ENCODE results near the gene ELL2.
A peak's percentile ranks its signal among the peaks of the same experiment; 100 is the strongest.
"Not testable (repeated sequence)": the region's sequence is repeated elsewhere in the genome, so short reads cannot be mapped to it uniquely, and the experiment has no call there.

Gene ELL2

DNA sequence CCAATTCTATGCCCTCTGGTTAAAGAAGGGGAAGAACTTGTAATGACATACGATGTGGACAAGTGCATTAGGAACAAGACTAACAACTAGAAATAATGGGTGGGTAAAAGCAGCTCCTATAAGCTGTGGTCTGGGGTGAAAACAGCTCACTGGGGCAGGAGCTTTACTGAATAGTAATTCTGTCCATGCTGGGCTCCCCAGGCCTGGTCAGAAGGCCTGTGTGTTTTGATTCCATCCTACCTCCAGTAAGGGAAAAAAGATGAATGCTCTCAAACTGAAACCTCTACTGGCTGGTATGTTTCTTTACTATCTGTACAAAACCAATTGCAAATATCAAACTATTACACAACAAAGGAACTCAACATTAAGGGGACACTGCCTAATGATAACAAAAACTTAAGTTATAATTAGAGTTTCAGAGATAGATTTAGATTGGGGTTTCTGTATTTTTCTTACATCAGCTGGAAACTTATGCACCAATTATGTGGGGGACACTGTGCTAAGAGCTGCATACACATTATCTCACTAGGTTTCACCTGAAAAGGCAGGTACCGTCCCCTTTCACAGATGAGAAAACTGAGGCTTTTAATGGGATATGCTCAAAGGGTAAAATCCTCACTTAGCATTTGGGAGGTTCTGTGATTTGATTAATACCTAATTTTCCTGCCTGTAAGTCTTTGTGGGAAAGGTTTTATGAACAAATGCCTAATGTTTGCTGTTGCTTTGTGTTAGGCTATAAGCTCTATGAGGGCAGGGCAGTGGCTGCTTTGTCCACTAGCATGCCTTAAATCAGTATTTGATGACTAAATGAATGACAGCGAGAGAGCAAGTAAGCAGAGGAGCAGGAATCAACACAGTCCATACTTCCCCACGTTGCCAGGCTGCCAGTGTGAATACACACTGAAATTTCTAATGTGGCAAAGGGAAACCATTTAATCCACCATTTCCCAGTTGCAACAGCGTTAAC is 53.6 kb downstream of the ELL2 start:
- no peak for DNase-seq (ENCODE audit: low spot score)

DNA sequence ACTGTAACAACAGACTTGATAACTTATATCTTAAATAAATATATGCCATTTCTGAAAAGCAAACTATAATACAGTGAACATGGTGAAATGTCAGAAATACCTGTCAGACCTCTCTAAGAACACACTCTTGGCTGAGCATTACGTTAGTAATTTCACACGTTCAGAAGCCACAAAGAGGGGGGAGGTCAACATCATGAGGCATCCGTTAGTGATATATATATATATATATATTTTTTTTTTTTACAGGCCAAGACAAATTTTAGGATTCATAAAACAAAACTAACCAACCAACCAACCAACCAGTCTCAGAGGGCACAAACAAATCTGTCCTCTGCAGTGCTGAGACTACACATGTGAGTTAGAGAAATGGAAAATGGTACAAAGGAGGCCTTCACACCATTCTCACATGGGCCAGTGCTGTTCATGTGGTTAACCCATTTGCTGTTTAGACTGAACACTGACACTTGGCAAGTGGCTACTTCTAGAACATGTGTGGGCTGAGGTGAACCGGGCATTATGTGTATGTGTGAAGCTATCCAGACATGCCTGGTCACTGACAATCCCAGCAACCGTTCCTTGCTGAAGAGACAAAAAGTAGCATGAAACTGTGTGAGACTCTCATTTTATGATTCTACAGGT is 54.5 kb downstream of the ELL2 start:
- DNase-seq (ENCODE audit: low spot score), result no peak

DNA sequence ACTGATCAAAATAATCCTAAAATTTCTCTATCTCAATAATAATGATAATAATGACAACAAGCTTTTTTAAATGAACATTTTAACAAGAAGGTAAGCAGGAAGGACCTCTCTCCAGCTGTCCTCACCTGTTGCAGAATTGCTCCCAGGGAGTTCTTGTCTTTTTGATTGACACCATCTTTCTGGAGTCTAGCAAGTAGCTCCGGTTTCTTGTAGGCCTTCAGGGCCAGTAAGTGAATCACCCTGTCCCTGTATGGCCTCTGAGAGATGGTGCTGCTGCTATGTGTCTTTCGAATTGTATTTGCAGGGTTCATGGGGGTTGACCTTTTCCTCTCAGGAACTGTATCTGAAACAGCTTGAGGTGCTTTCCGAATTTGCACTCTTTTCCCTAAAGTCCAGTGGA is 55.3 kb downstream of the ELL2 start:
- not testable (repeated sequence) for DNase-seq (ENCODE audit: low spot score)

DNA sequence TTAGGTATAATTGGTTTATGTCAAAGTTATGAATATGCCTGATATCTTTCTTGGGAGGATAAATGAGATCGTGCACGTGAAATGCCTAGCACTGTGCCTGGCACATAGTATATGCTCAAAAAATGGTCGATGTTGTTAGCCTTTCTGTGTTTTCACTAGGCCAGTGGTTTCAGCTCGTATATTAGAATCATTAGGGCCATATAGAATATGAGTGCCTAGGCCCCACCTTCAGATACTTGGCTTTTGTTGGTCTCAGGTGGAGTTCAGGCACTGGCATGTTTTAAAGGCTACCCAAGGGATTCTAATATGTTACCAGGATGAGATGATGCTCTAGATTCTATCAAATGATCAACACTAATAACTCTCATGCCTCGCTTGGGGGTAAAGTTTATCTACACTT is 56.8 kb downstream of the ELL2 start:
- DNase-seq (ENCODE audit: low spot score), result no peak

DNA sequence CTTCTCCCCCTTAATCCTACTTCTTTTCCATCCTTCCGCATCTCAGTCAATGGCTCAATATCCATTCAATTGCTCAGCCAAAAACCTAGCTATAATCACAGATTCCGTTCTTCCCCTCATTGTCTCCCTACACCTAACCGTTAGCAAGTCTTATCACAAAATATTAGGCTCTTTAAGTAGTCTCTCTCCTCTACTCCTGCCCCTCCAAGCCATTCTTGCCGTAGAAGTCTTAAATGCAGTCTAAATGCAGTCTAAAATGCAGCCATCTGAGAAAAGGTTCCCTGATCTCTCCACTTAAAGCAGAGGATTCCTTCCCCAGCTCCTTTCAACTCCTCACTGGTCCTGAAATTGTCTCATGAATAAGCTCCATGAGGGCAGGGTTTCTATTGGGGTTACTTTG is 57.8 kb downstream of the ELL2 start:
- no peak for DNase-seq (ENCODE audit: low spot score)

DNA sequence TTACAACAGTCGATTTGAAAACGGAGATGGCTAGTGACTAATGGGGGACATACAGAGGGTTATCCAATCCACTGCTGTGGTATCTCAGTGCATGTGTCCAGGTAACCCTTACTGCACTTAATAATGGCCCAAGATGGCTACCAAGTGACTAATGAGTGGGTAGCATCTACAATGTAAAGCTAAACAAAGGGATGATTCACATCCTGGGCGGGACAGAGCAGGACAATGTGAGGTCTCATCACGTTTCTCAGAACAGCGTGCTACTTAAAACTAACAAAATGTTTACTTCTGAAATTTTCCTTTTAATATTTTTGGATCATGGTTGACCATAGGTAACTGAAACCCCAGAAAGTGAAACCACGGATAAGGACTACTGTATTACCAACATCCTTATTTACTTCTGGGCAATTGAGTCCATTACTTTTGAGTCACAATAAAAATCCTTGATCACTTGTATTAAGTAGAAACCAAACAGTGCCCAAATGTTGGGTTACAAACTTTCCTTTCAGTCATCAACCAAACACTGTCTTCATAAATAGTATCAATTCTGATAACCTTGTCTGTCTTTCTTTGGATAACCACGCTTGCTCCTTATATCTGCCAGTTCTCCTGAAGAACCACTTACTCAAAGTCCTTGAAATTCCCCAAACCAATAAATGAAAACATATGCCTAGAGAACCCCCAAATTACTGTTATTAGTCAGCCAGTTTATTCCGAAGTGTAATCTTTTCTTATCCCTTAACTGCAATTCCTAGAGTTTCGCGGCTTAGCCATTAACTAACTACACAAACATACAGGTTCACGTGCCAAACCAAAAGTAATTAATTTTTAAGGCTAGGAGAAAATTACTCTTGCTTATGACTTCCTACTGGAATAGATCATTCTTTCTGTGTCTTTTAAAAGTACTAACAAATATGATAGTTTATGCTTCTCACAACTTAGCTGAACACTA is 59.7 kb downstream of the ELL2 start:
- no peak for DNase-seq (ENCODE audit: low spot score)

DNA sequence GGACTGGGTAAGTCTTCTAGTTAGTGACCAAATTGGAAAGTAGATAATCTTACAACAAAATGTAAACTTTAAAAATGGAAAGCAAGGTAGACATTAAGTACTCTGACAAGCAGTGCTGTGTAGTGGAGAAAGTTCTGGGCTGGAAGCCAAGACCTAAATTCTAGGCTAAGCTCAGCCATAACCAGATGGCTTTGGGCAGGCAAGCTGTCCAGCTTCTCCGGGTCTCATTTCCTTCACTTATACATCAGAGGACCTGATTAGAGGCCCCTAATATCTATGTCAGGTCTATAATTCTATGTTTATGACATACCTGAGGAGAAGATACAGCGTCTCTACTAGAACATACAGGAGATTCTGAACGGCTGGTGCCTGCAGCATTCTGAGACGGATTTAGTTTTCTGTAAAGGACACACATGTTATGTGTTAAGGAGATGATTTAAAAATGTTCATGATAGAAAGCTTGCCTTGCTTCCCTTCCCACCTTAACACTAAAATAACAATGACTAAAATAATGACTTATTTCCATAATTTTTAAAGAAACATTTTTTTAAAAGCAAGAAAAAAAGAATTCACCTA is 61.2 kb downstream of the ELL2 start:
- no peak for DNase-seq (ENCODE audit: low spot score)

DNA sequence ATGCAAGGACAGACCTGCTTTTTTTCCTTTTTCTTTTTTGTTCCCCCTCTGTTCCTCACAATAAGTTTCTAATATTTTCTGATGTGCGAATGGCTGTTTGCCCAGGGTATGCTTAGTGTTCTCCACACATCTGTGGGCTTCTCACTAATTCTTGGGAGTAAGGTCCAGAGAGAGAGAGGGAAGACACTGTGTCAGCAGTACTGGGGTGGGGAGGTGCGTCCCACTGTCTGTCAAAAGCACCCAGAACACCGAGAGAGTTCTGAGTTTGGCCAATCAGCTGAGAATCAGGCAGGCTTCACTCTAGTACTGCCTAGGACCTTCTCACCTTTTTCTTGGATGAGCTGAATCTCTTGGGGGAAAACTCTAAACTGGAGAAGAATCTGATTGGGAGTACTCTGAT is 61.8 kb downstream of the ELL2 start:
- no peak for DNase-seq (ENCODE audit: low spot score)

DNA sequence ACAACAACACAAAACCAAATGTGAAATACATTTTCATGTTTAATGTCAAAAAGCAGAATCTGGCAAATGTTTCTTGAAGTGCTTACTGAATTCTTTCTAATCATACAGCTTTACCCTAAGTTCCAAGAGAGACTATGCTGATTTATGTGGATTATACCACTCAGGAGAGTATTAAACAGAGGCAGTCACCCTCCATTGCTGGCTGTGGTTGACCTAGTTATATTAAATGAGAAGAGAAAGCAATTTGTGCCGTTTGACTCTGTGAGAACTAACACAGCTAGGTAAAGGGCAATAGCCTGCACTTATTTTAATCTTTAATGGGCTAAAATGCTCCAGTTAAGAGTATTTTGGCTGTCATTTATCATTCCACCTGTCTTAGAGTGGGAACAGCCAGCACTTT is 62.6 kb downstream of the ELL2 start:
- no peak for DNase-seq (ENCODE audit: low spot score)

DNA sequence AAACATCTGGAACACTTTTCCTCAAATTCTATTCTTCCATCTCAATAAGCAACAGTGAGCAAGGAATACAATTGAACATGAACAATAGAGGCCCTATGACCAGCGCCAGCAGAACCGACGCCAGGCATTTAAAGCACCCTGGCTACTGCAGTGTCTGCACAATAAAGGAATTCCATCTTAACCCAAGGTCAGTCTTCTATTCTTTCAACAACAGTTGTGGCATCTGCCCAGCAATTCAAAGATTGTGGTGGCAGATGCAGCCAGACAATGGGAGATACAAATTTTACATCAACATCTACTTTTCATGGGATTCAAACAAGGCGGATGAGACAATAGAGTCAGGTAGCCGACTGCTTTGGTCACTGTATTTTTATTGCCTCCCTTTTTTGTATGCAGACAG is 65.9 kb downstream of the ELL2 start:
- no peak for DNase-seq (ENCODE audit: low spot score)

DNA sequence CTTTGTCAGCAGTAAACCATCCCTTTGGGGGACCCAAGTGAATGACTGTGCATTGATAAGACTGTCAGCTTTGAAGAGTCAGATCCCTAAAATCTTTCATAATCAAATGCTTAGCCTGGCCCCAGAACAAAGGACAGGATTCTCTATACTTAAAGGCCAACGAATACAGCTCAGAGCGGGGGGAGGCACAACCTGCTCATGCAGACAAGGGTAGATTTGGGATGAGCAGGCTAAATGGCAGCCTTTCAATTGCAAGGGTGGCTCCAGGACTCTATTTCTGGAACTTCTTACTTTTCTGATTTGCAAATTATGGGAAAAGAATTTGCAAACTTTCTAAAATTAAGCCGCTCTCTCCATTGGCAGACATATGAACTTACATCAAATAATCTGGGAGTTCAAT is 66.4 kb downstream of the ELL2 start:
- DNase-seq (ENCODE audit: low spot score), result no peak

DNA sequence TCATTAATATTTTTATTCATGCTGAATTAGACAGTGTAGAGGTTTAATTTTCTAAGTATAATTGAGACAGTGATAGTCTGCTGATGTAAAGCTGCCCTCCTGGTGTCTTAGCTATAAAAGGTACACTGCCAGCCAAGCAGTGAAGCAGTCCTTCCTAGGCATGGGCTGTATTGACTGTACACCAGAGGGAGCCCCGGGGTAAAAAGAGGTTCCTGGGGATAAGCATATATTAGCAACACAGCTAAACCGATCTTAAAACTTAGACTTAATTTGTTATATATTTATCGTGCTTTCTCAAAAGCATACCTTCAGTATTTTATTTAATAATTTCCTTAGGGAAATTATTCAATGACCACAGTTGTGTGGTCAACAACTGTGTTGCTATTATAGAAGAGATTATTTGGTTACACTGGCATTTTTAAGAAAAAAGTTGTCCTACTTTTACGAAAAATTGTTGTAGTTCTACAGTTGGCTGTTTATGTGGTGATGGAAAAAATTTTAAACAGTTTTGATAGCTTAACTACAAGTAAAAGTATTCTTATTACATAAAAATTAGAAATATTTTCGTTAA is 68.8 kb downstream of the ELL2 start:
- peak; percentile 54 for DNase-seq (ENCODE audit: low spot score)

DNA sequence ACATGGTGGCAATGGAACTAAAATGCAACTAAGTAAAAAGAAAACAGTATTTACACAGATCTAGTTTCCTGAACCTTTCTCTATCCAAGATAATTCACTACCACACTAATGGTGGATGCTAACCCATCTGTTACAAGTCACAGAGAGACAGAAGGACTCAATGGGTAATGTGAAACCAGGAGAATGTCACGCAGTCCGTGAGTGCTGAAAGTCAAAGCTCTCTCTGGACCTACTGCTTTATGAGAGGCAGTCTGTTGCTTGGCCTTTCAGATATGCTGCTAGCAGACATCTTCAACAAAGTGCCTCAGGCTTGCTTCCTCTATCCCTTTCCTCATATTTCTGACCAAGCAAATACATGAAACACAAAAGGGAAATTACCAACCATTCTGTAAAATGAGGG is 70.2 kb downstream of the ELL2 start:
- no peak for DNase-seq (ENCODE audit: low spot score)

DNA sequence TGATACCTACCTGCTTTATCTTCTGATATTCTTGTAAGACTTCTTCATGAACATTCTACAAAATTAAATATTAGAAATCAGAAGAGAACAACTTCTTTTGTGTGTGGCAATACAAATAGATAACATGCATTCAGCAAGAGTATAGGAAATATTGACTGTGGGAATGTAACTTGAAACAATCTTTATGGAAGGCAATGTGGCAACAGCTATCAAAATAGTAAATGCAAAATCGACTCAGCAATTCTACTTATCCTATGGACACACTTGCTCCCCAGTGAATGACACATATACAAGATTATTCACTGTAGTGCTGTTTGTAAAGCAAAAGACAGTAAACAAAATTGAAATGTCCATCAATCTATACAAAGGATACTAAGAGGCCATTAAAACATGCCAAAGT is 72.6 kb downstream of the ELL2 start:
- DNase-seq (ENCODE audit: low spot score), result no peak

DNA sequence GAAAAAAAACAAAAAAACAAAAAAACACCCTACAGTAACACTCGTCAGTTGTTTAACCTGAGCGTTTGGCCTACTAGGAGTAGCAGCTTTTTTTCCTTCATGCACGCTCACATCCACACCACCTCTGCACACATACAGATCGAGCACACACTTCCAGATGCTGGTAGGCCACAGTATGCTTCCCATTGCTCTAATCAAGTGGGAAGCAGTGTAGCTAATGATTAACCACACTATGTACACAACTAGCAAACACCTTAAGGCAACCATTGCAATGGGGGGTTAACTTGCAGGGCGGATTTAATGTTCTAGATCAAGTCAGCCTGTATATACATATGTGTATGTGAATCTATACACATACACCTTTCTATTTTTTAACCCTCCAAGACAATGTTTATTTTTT is 73.7 kb downstream of the ELL2 start:
- no peak for DNase-seq (ENCODE audit: low spot score)

DNA sequence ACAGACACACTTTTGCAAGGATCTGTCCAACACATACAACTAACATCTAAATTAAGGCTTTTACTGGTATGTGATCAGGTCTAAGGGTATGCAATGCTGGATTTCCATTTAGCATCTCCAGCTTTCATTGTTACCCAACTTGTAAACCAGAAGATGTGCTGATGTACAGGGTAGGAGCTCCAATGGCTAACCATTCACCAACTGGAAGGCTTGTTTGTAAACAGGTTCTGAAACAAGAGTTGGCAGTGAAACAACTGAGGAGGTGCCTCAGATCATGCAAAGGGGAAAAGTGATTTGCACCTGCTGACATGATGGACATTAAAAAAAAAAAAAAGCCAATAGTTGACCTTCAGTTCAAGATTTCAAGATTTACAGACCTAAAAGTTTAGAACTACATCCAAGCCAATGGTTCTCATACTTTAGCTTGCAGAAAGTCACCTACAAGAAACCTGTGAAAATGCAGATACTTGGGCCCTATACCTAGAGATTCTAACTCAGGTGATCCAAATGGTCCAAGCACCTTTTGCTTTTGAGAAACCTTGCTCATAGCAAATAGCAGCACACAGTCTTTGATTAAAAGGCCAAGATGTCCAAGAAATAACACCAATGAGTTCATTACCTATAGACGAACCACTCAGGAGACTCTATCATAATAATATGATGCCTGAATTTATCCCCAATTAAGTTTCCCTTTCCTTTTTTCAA is 75.2 kb downstream of the ELL2 start:
- no peak for DNase-seq (ENCODE audit: low spot score)

DNA sequence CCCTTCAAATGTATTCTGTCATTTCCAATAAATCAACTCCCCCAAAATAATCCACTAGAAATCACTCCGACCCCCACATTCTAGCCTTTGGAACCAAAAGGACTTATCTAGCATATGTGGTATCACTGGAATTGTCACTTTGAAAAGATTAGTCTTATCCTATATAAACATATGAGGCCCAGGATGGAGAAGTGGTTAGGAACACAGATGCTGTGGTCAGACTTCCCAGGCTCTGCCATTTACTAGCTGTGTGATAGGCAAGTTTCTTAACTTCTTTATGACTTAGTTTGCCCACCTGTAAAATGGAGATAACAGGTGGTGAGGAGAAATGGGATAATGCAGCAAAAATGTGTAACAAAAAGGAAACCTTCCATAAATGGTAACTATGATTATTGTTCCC is 77.1 kb downstream of the ELL2 start:
- no peak for DNase-seq (ENCODE audit: low spot score)

DNA sequence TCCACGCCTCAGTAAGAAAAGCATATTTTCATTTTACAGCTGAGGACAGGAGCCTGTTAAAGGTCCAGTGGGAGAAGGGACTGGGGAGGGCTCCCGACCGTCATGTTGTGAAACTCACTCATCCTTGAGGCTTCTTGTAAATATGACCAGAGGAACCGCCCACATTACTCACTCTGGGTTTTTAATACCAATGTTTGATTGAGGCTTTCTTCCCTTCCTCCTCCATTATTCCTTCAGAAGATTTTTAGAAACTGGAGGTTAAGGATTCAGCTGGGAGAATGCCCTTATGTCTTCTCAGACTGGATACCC is 77.7 kb downstream of the ELL2 start:
- DNase-seq (ENCODE audit: low spot score), result no peak

DNA sequence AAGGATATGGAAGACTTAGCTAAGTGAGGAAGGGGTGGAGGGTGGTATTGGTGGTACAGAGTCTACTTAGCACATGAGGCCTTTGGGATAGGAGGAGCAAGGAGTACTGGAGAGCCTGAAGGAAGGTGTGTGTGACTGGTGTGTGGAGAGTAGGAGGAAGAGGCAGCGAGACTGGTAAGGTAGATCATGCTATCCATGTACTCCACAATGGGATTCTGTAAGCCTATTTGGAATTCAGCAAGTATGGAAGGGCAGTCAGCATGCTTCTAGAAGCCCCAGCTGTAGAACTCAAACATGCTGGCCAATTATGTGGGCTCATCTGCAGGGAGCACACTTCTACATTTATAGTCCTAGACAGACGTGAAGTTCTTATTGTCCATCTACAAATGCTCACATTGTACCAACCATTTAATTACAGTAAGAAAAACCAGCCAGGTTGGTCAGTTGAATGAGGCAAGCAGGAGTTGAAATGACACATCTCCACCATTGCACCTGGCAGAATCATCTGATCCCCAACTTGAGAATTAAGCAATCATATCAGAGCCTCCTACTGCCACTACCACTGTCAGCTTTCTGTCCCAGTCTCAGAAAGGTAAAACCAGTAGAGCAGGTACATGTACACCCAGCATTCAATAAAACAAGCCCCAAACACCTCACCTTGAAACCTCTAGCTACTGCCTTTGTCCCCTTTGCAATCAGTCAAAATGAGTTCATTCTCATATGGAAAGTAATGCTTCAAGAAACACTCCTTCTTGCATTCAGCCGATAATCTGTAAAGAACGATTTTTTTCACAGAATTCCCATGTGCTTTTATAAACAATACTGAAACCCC is 78.2 kb downstream of the ELL2 start:
- DNase-seq (ENCODE audit: low spot score), result no peak

DNA sequence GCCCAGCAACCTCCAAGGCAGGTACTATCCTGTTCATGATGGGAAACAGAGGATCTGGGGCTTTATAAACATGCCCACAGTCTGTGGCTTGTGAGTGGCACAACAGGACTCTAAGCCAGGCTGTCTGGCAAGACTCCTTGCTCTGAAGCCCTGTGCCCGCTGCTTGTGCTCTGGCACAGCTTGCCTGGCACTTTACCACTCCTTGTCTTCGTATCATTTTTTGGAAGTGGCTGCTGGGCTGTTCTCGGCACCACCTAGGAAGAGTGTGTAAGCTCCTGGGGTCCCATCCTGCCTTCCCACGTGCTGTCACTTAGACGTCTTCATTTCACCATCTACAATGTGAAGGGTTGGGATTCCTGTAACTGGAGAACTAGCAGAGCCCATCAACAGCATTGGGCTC is 79.8 kb downstream of the ELL2 start:
- DNase-seq (ENCODE audit: low spot score), result no peak
